WTC11 (cell line): ENCODE results near the gene SP3.

Experiments used
- CREB1 ChIP-seq: sonication (generic); formaldehyde crosslinking; IDR thresholded peaks from 2 replicates; pipeline ENCODE4 v1.8.0; 2023; ENCODE audit warnings: mild to moderate bottlenecking, missing genetic modification reagents
- GTF2I ChIP-seq: fragments of 250-450 bp; sonication (Bioruptor Pico); conservative IDR thresholded peaks from 2 replicates; pipeline ENCODE4 v1.4.0; 2021; ENCODE audit warnings: mild to moderate bottlenecking
- TCF7 ChIP-seq: sonication (generic); formaldehyde crosslinking; IDR thresholded peaks from 2 replicates; pipeline ENCODE4 v1.8.0; 2022; ENCODE audit warnings: mild to moderate bottlenecking, low read depth, missing genetic modification reagents, moderate library complexity
- ZNF121 ChIP-seq: sonication (generic); formaldehyde crosslinking; IDR thresholded peaks from 2 replicates; pipeline ENCODE4 v1.8.0; 2023; ENCODE audit warnings: missing genetic modification reagents
- ZNF263 ChIP-seq: sonication (generic); formaldehyde crosslinking; IDR thresholded peaks from 2 replicates; pipeline ENCODE4 v1.8.1; 2022; ENCODE audit warnings: low read depth, mild to moderate bottlenecking, moderate library complexity, missing genetic modification reagents
- ZNF423 ChIP-seq: fragments of 250-450 bp; sonication (Bioruptor Pico); IDR thresholded peaks from 2 replicates; pipeline ENCODE4 v2.1.2; 2022; ENCODE audit warnings: mild to moderate bottlenecking, moderate library complexity
- TF ChIP-seq, protein P1 (sequence below): sonication (generic); formaldehyde crosslinking; IDR thresholded peaks from 2 replicates; pipeline ENCODE4 v1.8.1; 2023; ENCODE audit warnings: mild to moderate bottlenecking, missing genetic modification reagents, borderline replicate concordance
- TF ChIP-seq, protein P2 (sequence below): fragments of 200-600 bp; IDR thresholded peaks from 2 replicates; pipeline ENCODE4 v1.8.0; 2022; ENCODE audit warnings: antibody characterized with exemption
- TF ChIP-seq, protein P3 (sequence below): sonication (generic); formaldehyde crosslinking; IDR thresholded peaks from 2 replicates; pipeline ENCODE4 v1.8.0; 2023; ENCODE audit warnings: missing genetic modification reagents, mild to moderate bottlenecking, borderline replicate concordance
- TF ChIP-seq, protein P4 (sequence below): sonication (generic); formaldehyde crosslinking; IDR thresholded peaks from 2 replicates; pipeline ENCODE4 v1.8.0; 2023; ENCODE audit warnings: mild to moderate bottlenecking, missing genetic modification reagents
- TF ChIP-seq, protein P5 (sequence below): sonication (generic); formaldehyde crosslinking; IDR thresholded peaks from 2 replicates; pipeline ENCODE4 v1.8.1; 2023; ENCODE audit warnings: mild to moderate bottlenecking, missing genetic modification reagents

DNA sequence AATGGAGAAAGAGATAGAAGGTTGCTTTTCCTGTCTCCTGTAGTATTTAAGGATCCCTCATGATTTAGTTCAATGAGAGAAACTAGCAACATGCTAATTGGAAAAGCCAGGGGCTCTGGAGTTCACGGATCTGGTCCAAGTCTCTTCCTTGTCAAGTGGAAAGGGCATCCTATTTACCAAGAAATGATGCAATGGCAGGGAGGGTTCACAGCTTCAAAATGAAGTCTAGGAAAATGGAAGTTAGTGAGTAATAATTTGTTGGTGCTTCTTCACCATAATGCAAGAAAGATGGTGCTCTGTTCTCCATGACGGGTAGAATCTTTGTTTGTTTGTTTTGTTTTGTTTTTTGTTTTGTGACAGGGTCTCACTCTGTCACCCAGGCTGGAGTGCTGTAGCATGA is 34.6 kb upstream of the SP3 start:
- TF ChIP-seq ZNF121 (CRISPR knock-in tag): no peak
- TF ChIP-seq, protein P1, sequence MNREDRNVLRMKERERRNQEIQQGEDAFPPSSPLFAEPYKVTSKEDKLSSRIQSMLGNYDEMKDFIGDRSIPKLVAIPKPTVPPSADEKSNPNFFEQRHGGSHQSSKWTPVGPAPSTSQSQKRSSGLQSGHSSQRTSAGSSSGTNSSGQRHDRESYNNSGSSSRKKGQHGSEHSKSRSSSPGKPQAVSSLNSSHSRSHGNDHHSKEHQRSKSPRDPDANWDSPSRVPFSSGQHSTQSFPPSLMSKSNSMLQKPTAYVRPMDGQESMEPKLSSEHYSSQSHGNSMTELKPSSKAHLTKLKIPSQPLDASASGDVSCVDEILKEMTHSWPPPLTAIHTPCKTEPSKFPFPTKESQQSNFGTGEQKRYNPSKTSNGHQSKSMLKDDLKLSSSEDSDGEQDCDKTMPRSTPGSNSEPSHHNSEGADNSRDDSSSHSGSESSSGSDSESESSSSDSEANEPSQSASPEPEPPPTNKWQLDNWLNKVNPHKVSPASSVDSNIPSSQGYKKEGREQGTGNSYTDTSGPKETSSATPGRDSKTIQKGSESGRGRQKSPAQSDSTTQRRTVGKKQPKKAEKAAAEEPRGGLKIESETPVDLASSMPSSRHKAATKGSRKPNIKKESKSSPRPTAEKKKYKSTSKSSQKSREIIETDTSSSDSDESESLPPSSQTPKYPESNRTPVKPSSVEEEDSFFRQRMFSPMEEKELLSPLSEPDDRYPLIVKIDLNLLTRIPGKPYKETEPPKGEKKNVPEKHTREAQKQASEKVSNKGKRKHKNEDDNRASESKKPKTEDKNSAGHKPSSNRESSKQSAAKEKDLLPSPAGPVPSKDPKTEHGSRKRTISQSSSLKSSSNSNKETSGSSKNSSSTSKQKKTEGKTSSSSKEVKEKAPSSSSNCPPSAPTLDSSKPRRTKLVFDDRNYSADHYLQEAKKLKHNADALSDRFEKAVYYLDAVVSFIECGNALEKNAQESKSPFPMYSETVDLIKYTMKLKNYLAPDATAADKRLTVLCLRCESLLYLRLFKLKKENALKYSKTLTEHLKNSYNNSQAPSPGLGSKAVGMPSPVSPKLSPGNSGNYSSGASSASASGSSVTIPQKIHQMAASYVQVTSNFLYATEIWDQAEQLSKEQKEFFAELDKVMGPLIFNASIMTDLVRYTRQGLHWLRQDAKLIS: no peak
- TF ChIP-seq, protein P2, sequence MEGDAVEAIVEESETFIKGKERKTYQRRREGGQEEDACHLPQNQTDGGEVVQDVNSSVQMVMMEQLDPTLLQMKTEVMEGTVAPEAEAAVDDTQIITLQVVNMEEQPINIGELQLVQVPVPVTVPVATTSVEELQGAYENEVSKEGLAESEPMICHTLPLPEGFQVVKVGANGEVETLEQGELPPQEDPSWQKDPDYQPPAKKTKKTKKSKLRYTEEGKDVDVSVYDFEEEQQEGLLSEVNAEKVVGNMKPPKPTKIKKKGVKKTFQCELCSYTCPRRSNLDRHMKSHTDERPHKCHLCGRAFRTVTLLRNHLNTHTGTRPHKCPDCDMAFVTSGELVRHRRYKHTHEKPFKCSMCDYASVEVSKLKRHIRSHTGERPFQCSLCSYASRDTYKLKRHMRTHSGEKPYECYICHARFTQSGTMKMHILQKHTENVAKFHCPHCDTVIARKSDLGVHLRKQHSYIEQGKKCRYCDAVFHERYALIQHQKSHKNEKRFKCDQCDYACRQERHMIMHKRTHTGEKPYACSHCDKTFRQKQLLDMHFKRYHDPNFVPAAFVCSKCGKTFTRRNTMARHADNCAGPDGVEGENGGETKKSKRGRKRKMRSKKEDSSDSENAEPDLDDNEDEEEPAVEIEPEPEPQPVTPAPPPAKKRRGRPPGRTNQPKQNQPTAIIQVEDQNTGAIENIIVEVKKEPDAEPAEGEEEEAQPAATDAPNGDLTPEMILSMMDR: no peak
- TF ChIP-seq ZNF263 (CRISPR knock-in tag): no peak
- TF ChIP-seq, protein P3, sequence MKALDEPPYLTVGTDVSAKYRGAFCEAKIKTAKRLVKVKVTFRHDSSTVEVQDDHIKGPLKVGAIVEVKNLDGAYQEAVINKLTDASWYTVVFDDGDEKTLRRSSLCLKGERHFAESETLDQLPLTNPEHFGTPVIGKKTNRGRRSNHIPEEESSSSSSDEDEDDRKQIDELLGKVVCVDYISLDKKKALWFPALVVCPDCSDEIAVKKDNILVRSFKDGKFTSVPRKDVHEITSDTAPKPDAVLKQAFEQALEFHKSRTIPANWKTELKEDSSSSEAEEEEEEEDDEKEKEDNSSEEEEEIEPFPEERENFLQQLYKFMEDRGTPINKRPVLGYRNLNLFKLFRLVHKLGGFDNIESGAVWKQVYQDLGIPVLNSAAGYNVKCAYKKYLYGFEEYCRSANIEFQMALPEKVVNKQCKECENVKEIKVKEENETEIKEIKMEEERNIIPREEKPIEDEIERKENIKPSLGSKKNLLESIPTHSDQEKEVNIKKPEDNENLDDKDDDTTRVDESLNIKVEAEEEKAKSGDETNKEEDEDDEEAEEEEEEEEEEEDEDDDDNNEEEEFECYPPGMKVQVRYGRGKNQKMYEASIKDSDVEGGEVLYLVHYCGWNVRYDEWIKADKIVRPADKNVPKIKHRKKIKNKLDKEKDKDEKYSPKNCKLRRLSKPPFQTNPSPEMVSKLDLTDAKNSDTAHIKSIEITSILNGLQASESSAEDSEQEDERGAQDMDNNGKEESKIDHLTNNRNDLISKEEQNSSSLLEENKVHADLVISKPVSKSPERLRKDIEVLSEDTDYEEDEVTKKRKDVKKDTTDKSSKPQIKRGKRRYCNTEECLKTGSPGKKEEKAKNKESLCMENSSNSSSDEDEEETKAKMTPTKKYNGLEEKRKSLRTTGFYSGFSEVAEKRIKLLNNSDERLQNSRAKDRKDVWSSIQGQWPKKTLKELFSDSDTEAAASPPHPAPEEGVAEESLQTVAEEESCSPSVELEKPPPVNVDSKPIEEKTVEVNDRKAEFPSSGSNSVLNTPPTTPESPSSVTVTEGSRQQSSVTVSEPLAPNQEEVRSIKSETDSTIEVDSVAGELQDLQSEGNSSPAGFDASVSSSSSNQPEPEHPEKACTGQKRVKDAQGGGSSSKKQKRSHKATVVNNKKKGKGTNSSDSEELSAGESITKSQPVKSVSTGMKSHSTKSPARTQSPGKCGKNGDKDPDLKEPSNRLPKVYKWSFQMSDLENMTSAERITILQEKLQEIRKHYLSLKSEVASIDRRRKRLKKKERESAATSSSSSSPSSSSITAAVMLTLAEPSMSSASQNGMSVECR (CRISPR knock-in tag): no peak
- TF ChIP-seq, protein P4, sequence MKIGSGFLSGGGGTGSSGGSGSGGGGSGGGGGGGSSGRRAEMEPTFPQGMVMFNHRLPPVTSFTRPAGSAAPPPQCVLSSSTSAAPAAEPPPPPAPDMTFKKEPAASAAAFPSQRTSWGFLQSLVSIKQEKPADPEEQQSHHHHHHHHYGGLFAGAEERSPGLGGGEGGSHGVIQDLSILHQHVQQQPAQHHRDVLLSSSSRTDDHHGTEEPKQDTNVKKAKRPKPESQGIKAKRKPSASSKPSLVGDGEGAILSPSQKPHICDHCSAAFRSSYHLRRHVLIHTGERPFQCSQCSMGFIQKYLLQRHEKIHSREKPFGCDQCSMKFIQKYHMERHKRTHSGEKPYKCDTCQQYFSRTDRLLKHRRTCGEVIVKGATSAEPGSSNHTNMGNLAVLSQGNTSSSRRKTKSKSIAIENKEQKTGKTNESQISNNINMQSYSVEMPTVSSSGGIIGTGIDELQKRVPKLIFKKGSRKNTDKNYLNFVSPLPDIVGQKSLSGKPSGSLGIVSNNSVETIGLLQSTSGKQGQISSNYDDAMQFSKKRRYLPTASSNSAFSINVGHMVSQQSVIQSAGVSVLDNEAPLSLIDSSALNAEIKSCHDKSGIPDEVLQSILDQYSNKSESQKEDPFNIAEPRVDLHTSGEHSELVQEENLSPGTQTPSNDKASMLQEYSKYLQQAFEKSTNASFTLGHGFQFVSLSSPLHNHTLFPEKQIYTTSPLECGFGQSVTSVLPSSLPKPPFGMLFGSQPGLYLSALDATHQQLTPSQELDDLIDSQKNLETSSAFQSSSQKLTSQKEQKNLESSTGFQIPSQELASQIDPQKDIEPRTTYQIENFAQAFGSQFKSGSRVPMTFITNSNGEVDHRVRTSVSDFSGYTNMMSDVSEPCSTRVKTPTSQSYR: no peak
- no peak for TF ChIP-seq TCF7 (CRISPR knock-in tag)
- TF ChIP-seq CREB1: no peak
- TF ChIP-seq, protein P5, sequence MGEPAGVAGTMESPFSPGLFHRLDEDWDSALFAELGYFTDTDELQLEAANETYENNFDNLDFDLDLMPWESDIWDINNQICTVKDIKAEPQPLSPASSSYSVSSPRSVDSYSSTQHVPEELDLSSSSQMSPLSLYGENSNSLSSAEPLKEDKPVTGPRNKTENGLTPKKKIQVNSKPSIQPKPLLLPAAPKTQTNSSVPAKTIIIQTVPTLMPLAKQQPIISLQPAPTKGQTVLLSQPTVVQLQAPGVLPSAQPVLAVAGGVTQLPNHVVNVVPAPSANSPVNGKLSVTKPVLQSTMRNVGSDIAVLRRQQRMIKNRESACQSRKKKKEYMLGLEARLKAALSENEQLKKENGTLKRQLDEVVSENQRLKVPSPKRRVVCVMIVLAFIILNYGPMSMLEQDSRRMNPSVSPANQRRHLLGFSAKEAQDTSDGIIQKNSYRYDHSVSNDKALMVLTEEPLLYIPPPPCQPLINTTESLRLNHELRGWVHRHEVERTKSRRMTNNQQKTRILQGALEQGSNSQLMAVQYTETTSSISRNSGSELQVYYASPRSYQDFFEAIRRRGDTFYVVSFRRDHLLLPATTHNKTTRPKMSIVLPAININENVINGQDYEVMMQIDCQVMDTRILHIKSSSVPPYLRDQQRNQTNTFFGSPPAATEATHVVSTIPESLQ (CRISPR knock-in tag): no peak
- no peak for TF ChIP-seq ZNF423 (CRISPR knock-in tag)
- no peak for TF ChIP-seq GTF2I (CRISPR knock-in tag)
